HG03520 (cell line): ENCODE results near the gene PKN1.
"Not testable (repeated sequence)": the region's sequence is repeated elsewhere in the genome, so short reads cannot be mapped to it uniquely, and the experiment has no call there.

Experiments used
- ATAC-seq: cut with Tn5 transposase; IDR thresholded peaks from one replicate; pipeline ENCODE4 v1.9.1; 2021; ENCODE audit warnings: mild to moderate bottlenecking, moderate library complexity; ENCODE audit not compliant: unreplicated experiment

Gene PKN1

GRCh38 chr19:14480700-14481079 is 47.6 kb downstream of the PKN1 start:
- ATAC-seq, result no peak

DNA sequence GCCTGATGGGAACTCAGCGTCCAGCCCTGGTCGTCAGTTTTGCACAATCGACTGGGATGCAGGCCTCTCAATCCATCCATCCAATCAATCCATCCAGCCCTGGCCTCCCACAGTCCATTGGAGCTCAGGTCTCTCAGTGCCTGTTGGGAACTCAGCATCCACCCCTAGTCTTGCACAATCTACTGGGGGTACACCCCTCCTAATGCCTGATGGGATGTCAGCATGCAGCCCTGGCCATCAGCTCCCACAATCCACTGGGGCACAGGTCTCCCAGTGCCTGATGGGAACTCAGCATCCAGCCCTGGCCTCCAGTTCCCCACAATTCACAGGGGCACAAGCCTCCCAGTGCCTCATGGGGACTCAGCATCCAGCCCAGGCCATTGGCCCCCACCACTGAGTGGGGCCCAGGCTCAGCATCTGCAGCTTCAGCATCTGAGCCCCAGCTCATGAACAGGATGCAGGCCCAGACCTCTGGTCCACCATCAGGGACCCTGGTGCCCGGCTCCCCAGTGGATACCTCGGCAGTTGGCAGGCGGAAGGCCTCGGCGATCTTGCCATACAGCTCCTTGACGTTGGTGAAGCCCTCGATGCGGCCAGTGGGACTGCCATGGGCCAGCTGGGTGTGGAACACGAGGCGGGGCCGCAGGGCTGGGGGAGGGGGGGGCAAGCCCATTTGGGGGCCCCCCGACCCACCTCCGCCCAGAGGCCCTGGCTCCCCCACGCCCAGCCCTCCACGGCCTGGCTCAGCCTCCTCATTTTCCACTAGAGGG is 49.3 kb downstream of the PKN1 start:
- no peak for ATAC-seq

DNA sequence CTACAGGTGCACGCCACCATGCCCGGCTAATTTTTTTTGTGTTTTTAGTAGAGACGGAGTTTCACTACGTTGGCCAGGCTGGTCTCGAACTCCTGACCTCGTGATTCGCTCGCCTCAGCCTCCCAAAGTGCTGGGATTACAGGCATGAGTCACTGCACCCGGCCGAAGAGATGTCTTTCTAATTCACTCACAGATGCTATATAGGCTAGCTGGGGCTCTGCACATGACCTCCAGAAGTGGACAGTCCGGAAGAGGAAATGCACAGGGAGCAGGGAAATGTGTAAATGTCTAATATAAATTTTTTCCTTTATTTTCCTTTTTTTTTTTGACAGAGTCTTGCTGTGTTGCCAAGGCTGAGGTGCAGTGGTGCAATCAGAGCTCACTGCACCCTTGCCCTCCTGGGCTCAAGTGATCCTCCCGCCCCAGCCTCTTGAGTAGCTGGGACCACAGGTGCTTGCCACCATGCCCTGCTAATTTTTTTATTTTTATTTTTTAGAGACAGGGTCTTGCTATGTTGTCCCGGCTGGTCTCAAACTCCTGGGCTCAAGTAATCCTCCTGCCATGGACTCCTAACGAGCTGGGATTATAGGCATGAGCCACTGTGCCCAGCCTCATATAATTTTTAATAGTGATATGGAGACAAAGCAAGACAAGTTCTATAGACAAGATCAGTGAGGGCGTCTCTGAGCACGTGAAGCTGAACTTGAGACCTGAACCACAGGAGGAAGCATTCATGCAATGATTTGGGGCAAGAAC is 54.4 kb downstream of the PKN1 start:
- no peak for ATAC-seq

DNA sequence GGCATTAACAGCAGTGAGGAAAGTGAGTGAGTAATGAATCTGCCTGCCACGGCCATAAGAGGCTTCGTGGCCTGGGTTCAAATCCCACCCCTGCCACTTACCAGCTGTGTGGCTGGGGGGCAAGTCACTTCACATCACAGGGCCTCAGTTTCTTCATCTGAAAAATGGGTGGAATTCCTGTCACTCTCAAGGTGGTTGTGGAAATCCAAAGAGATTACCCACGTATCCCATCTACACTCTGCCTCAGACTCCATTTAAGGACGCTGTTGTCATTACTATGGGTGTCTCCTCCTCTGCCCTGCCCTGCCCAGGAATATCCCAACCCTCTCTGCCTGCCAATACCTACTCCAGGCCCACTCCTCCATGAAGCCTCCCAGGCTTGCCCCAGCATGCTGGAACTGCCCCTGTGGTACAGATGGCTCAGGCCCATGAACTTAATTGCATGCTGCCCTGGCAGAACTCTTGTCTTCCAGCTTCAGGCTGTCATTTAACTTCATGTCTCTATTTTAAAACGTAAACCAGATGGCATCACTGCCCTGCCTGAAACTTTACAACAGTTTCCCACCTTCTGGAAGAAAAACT is 59.7 kb downstream of the PKN1 start:
- no peak for ATAC-seq

- ATAC-seq, result no peak
Measured at GRCh38 chr19:14494411-14494810, 61.3 kb downstream of the PKN1 start.

- ATAC-seq, result no peak
Measured at GRCh38 chr19:14494910-14495671, 62.0 kb downstream of the PKN1 start.

GRCh38 chr19:14495672-14496028 is 62.5 kb downstream of the PKN1 start:
- ATAC-seq, result no peak

GRCh38 chr19:14496029-14496833 is 63.1 kb downstream of the PKN1 start, which contains the start of gene GIPC1:
TSS of gene GIPC1 (minus strand) at chr19:14496127. CDS start at chr19:14482976, 13,151 bp downstream.
- peak; percentile 53 for ATAC-seq

GRCh38 chr19:14496834-14497227 is 63.7 kb downstream of the PKN1 start:
- no peak for ATAC-seq

DNA sequence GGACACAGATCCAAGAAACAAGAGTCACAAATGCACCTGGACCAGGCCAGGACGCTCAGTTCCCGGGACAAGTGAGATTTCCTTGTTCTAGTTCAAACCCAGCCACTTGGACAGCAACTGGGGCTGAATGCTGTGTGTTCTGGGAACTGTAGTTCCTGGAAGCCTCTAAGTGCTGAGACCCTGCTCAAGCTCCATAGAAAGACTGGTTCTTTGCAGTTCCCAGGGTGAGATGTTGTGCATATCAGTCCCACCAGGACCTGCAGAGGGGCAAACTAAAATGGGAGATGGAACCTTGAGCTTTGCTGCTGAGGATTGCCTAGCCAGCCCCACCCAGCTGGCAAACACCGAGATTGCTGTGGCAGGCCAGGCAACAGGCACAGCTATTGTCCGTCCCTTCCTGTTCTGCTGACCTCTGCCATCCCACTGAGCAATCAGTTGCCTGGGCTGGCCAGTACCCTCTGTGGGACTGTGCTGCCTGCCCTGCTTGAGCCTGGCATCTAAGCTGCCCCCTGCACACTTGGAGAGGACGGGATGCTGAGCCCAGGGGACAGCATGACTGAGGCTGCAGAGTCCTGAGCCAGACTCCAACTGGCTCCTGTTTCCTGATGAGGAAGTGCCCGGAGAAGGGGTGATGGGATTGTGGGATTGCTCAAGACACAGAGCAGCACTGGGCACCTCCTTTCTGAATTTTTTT is 64.3 kb downstream of the PKN1 start:
- no peak for ATAC-seq

DNA sequence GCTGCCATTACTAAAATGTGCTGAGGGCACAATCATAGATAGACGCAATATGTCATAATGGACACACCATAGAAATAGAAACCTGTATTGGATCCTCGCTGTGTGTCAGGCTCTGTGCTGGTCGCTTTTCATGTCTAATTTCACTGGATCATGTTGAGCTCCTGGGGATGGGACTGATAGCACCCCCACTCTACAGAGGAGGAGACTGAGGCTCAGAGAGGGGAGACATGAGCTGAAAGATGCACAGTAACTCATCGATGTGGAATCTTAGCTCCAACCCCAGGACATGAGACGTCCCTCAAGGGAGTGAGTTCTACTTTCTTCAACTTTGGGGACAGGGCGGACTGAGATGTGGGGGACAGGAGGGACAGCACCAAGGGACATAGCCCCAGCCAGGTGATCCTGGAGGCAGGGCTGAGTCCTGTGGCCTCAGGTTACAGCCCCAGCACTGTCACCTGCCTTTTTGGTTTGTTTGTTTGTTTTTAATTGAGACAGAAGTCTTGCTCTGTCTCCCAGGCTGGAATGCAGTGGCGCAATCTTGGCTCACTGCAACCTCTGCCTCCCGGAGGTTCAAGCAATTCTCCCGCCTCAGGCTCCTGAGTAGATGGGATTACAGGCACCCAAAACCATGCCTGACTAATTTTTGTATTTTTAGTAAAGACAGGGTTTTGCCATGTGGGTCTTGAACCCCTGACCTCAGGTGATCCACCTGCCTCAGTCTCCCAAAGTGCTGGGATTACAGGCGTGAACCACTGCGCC is 69.4 kb downstream of the PKN1 start:
- no peak for ATAC-seq

- no peak for ATAC-seq
Measured at GRCh38 chr19:14503285-14503684, 70.2 kb downstream of the PKN1 start.

DNA sequence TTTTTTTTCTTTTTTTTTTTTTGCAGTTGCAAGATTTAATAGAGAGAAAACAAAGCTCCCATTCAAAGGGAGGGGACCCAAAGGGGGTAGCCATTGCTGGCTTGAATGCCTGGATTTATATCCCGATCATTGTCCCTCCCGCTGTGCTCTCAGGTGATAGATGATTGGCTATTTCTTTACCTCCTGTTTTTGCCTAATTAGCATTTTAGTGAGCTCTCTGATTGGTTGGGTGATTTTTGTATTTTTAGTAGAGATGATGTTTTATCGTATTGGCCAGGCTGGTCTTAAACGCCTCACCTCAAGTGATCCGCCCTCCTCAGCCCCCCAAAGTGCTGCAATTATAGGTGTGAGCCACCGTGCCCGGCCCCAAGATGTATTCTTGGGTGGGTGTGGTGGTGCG is 71.5 kb downstream of the PKN1 start:
- ATAC-seq, result not testable (repeated sequence)

DNA sequence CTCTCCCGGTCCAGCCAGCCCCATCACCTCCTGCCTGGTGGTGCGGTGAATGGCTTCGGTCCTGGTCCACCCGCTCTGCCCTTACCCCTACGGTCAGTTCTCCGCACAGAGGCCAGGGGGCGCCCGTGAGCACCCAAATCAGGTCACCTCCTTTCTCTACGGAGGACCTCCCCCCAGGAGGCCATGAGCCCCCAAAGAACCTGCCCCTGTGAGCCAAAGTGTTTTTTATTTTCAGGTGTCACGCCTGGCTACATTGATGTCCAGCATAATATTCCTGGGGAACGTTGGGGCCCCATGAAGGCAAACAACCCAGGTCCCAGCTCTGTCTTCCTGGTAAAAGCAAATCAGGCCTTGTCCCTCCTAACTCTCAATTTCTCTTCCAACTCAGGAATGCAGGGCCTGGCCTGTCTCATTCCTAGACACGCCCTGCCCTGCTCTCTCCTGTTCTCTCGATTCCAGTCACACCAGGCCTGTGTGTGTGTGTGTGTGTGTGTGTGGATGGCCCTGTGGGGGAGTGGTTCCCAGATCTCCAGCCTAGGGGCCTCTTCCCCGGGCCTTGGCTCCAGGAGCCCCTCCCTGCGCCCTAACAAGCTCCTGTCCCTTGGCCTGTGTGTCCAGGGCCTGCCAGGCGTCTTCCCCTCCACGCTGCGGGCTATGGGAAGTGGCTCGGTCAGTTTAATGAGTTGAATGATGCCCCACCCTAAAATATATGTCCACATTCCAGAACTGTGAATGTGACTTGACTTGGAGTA is 72.6 kb downstream of the PKN1 start:
- ATAC-seq, result no peak

DNA sequence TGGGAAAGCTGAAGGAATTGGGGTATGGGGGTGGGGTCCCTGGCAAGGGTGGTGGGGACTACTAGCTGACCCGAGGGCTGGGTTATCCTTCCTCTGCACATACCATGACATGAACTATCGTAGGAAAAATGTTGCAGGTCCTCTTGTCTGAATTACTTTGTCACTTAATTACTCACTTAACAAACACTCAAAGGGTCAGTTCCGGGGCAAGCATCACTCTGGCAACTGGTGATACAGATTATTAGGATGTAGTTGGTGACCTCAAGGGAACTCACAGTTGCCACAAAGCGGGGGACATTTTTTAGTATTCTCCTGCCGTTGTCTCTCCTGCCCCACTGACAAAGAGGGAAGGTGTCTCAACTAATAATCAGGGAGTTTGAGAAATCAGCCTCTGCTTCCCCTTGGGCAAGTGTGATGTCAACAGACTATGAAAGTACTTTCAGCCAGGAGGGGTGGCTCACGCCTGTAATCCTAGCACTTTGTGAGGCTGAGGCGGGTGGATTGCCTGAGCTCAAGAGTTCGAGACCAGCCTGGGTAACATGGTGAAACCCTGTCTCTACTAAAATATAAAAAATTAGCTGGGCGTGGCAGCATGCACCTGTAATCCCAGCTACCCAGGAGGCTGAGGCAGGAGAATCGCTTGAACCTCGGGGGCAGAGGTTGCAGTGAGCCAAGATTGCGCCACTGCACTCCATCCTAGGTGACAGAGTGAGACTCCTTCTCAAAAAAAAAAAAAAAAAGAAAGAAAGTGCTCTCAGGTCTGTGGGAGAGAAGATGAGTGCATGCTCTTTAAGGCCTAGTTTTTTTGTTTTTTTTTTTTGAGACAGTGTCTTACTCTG is 74.8 kb downstream of the PKN1 start:
- no peak for ATAC-seq

- ATAC-seq, result no peak
Measured at GRCh38 chr19:14510311-14511228, 77.5 kb downstream of the PKN1 start.

DNA sequence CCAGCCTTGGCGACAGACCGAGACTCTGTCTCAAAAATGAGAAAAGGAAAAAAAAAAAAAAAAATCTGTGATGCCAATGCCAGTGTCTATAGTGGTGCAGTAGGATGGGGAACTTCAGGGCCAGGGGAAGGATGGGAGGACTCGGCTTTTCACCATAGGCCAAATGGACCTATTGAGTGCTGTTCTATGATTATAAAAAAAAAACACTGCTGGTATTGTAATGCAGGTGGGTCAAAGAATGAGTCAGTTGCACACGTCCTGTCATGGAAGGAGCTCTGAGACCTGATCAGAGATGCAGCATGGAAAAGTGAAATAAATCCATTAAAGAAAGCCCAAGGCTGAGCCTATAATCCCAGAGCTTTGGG is 78.1 kb downstream of the PKN1 start:
- no peak for ATAC-seq
